K562 (cell line): ENCODE measurements around the gene LDB1. TPM values are rescaled to one million over a fixed set of nuclear protein-coding genes. Genes with fewer than 3 reads are reported as not detected.

ENCODE experiments used
- ARHGAP35 ChIP-seq: fragments of 450-650 bp; IDR thresholded peaks from 2 replicates; pipeline ENCODE4 v1.6.1; 2018; ENCODE audit not compliant: partially characterized antibody
- BCLAF1 ChIP-seq, 2 experiments: fragments of 450-650 bp in 1 of 2; IDR thresholded peaks; 2 replicates each; pipeline ENCODE4 v1.6.1; 2011 to 2017; ENCODE audit warnings: low read depth in 2 of 2, antibody characterized with exemption in 1 of 2, borderline replicate concordance in 1 of 2, low read length in 1 of 2, mild to moderate bottlenecking in 1 of 2, mixed read lengths in 1 of 2; ENCODE audit not compliant: control insufficient read depth in 1 of 2
- CCNT2 ChIP-seq: IDR thresholded peaks from 2 replicates; pipeline ENCODE4 v1.6.1; 2011; ENCODE audit warnings: borderline replicate concordance, low read depth, mild to moderate bottlenecking, moderate library complexity, mixed read lengths, low read length; ENCODE audit not compliant: insufficient read length; ENCODE audit errors: extremely low read depth
- DDX20 ChIP-seq: fragments of 450-650 bp; IDR thresholded peaks from 2 replicates; pipeline ENCODE4 v1.6.1; 2016; ENCODE audit warnings: missing genetic modification characterization, low read depth, mild to moderate bottlenecking, missing compliant biosample characterization, moderate library complexity
- DIDO1 ChIP-seq: fragments of 450-650 bp; IDR thresholded peaks from 2 replicates; pipeline ENCODE4 v1.6.1; 2016; ENCODE audit warnings: low read depth, missing biosample characterization, missing genetic modification characterization
- HDAC1 ChIP-seq, 2 experiments: fragments of 450-650 bp; IDR thresholded peaks; 2 replicates each; pipeline ENCODE4 v1.6.1; 2016 to 2017; ENCODE audit warnings: inconsistent platforms in 1 of 2, mild to moderate bottlenecking in 1 of 2, moderate library complexity in 1 of 2
- HDAC2 ChIP-seq: fragments of 450-650 bp; IDR thresholded peaks from 2 replicates; pipeline ENCODE4 v1.6.1; 2016; ENCODE audit warnings: mild to moderate bottlenecking
- ILK ChIP-seq: fragments of 450-650 bp; IDR thresholded peaks from 2 replicates; pipeline ENCODE4 v1.6.1; 2016; ENCODE audit warnings: missing genetic modification characterization, low read depth, mild to moderate bottlenecking, missing compliant biosample characterization, moderate library complexity, borderline replicate concordance
- KDM1A ChIP-seq, 2 experiments: fragments of 450-650 bp; IDR thresholded peaks; 2 replicates each; pipeline ENCODE4 v1.6.1; 2016; ENCODE audit warnings: mild to moderate bottlenecking in 2 of 2
- MEIS2 ChIP-seq: fragments of 450-650 bp; IDR thresholded peaks from 2 replicates; pipeline ENCODE4 v1.6.1; 2014; ENCODE audit warnings: mild to moderate bottlenecking; ENCODE audit not compliant: partially characterized antibody
- NFXL1 ChIP-seq: fragments of 450-650 bp; formaldehyde crosslinking; IDR thresholded peaks from 2 replicates; pipeline ENCODE4 v1.4.0; 2021; ENCODE audit warnings: mild to moderate bottlenecking
- PHF8 ChIP-seq: fragments of 200-600 bp; sonication (generic); IDR thresholded peaks from 2 replicates; pipeline ENCODE4 v1.6.1; 2012; ENCODE audit warnings: mixed run types, mild to moderate bottlenecking, inconsistent platforms, low read length, moderate library complexity, borderline replicate concordance
- SIN3A ChIP-seq, 2 experiments: fragments of 150-350 bp in 1 of 2; IDR thresholded peaks; 2 replicates each; pipeline ENCODE4 v1.6.1; 2011 to 2016; ENCODE audit warnings: borderline replicate concordance in 2 of 2, low read depth in 2 of 2, low read length in 2 of 2, mild to moderate bottlenecking in 2 of 2, moderate library complexity in 2 of 2; ENCODE audit not compliant: control insufficient read depth in 1 of 2
- SIN3B ChIP-seq: fragments of 450-650 bp; IDR thresholded peaks from 2 replicates; pipeline ENCODE4 v1.6.1; 2017; ENCODE audit warnings: low read depth, mild to moderate bottlenecking, moderate library complexity
- SMAD2 ChIP-seq: fragments of 150-350 bp; IDR thresholded peaks from 2 replicates; pipeline ENCODE4 v1.6.1; 2014; ENCODE audit warnings: low read depth, mild to moderate bottlenecking, low read length
- TCF3 ChIP-seq: sonication (generic); formaldehyde crosslinking; IDR thresholded peaks from 2 replicates; pipeline ENCODE4 v1.4.0; 2020; ENCODE audit warnings: mild to moderate bottlenecking, missing genetic modification reagents
- TRIM24 ChIP-seq, 2 experiments: fragments of 450-650 bp; IDR thresholded peaks; 2 replicates each; pipeline ENCODE4 v1.6.1; 2016
- U2AF1 ChIP-seq: fragments of 200-400 bp; formaldehyde crosslinking; optimal IDR thresholded peaks from 2 replicates; pipeline ENCODE3; 2017; ENCODE audit warnings: mild to moderate bottlenecking, low read depth, low read length, moderate library complexity
- ZNF263 ChIP-seq: sonication (generic); formaldehyde crosslinking; IDR thresholded peaks from 2 replicates; pipeline ENCODE4 v1.8.0; 2022; ENCODE audit warnings: mild to moderate bottlenecking, missing genetic modification reagents, borderline replicate concordance
- ZNF655 ChIP-seq: fragments of 250-450 bp; sonication (Bioruptor Pico); IDR thresholded peaks from 2 replicates; pipeline ENCODE4 v1.5.0; 2021
- polyA plus RNA-seq, 8 experiments: library from polyadenylated mRNA; depleted of rRNA in 4 of 8; stranded (reverse) in 5 of 8; unstranded in 3 of 8; fragments of >200 nt; fragmentation: Nextera tagmentation in 2 of 8; fragmentation: Illumina TruSeq in 1 of 8; extraction: Ambion mirVana in 2 of 8; extraction: Trizol in 1 of 8; gene quantifications; 2 replicates each; pipeline versions ENCODE4 v1.2.1 to v1.2.3, GENCODE V29; 2011 to 2014; ENCODE audit warnings: inconsistent platforms in 1 of 8, missing spikeins in 1 of 8
- total RNA-seq, 7 experiments: library from RNA; depleted of rRNA in 6 of 7; stranded (reverse); fragments of >200 nt in 6 of 7; fragmentation: Illumina TruSeq in 2 of 7; extraction: Trizol in 2 of 7; gene quantifications; 2 replicates each; pipeline versions ENCODE4 v1.2.1 to v1.2.3, GENCODE V29; 2011 to 2021; ENCODE audit warnings: low replicate concordance in 1 of 7
- TF ChIP-seq, protein P1 (sequence below): sonication (generic); formaldehyde crosslinking; IDR thresholded peaks from 2 replicates; pipeline ENCODE4 v1.8.0; 2023; ENCODE audit warnings: mild to moderate bottlenecking, missing genetic modification reagents

The LDB1 gene
- total and polyA plus RNA-seq, 9 of the 15 experiments (the other 6 are each of a cell fraction or from before 2014, with no cell fraction given), result 1.9 to 137 (median 105) TPM

- peak; percentile 75 to 84 for TF ChIP-seq KDM1A (IDR thresholded peaks at IDR 0.05)
- no peak for TF ChIP-seq SMAD2
- no peak for TF ChIP-seq SIN3B
- TF ChIP-seq MEIS2, result no peak
- TF ChIP-seq U2AF1, result no peak
- TF ChIP-seq SIN3A (IDR thresholded peaks at IDR 0.05; ENCODE audit: borderline replicate concordance in 2 of 2, control insufficient read depth in 1 of 2, low read depth in 2 of 2, low read length in 2 of 2), result 0 out of 4 replicates have a peak, but pooled peaks have one; percentile 11 to 15
- no peak for TF ChIP-seq DIDO1 (tag)
- TF ChIP-seq, protein P1, sequence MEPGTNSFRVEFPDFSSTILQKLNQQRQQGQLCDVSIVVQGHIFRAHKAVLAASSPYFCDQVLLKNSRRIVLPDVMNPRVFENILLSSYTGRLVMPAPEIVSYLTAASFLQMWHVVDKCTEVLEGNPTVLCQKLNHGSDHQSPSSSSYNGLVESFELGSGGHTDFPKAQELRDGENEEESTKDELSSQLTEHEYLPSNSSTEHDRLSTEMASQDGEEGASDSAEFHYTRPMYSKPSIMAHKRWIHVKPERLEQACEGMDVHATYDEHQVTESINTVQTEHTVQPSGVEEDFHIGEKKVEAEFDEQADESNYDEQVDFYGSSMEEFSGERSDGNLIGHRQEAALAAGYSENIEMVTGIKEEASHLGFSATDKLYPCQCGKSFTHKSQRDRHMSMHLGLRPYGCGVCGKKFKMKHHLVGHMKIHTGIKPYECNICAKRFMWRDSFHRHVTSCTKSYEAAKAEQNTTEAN (CRISPR knock-in tag), result no peak
- TF ChIP-seq ZNF263 (CRISPR knock-in tag), result no peak
- no peak for TF ChIP-seq CCNT2
- TF ChIP-seq ZNF655 (CRISPR knock-in tag), result no peak
- TF ChIP-seq TRIM24 (IDR thresholded peaks at IDR 0.05), result no peak
- no peak for TF ChIP-seq ILK (tag)
- TF ChIP-seq PHF8, result no peak
- TF ChIP-seq DDX20 (tag), result no peak
- peak; percentile 74; the same call in 1 of the 2 replicates for TF ChIP-seq HDAC2
- TF ChIP-seq BCLAF1 (IDR thresholded peaks at IDR 0.05; ENCODE audit: borderline replicate concordance in 1 of 2, control insufficient read depth in 1 of 2, low read depth in 2 of 2, low read length in 1 of 2), result no peak
- no peak for TF ChIP-seq ARHGAP35
- no peak for TF ChIP-seq NFXL1
- peak; percentile 14 to 29; a peak in 1 of 4 replicates for TF ChIP-seq HDAC1 (IDR thresholded peaks at IDR 0.05)
- TF ChIP-seq TCF3 (CRISPR knock-in tag), result no peak
These were observed 6.8 kb downstream of the LDB1 start (continued) for GRCh38 chr10:102113261-102113955.
